Adrenal gland (tissue), 19 donors: ENCODE data around the gene CYBA. TPM values are rescaled to one million over a fixed set of nuclear protein-coding genes. Genes with fewer than 3 reads are reported as not detected.

ENCODE experiments used
- DNase-seq, 7 donors: peaks; one replicate each; pipeline ENCODE4 v3.0.0-alpha.2; 2019 to 2020
- H3K27ac ChIP-seq, 5 donors: fragments of 200-600 bp; sonication (generic) in 4 of 5; 1 replicate in 3 of 5; 2 replicates in 2 of 5; pipeline versions ENCODE4 v1.5.1 to v1.8.0; 2016 to 2020; ENCODE audit warnings: mild to moderate bottlenecking in 1 of 5
- H3K27me3 ChIP-seq: fragments of 200-600 bp; 2 replicates; pipeline ENCODE4 v1.8.0; 2021
- H3K36me3 ChIP-seq, 2 donors: fragments of 200-600 bp; replicated peaks in 1 of 2; 1 replicate in 1 of 2; 2 replicates in 1 of 2; pipeline versions ENCODE4 v1.5.1 to v1.8.0; 2018 to 2022
- H3K4me1 ChIP-seq, 2 donors: fragments of 200-600 bp; replicated peaks in 1 of 2; 1 replicate in 1 of 2; 2 replicates in 1 of 2; pipeline versions ENCODE4 v1.5.1 to v1.8.0; 2018 to 2021
- H3K4me3 ChIP-seq, 4 donors: fragments of 200-600 bp; sonication (generic) in 3 of 4; one replicate each; pipeline ENCODE4 v1.5.1; 2016 to 2018
- H3K9me3 ChIP-seq, 3 donors: fragments of 200-600 bp; sonication (generic) in 1 of 3; replicated peaks in 1 of 3; 1 replicate in 2 of 3; 2 replicates in 1 of 3; pipeline versions ENCODE4 v1.5.1 to v1.8.0; 2016 to 2021
- CTCF ChIP-seq, 6 experiments: fragments of 450-650 bp in 4 of 6; fragments of 200-600 bp in 2 of 6; sonication (generic) in 1 of 6; IDR thresholded peaks; 1 replicate in 5 of 6; 2 replicates in 1 of 6; pipeline versions ENCODE4 v1.5.1 to v1.8.0; 2016 to 2021; ENCODE audit warnings: antibody characterized with exemption in 6 of 6, mild to moderate bottlenecking in 2 of 6, moderate library complexity in 1 of 6
- POLR2A ChIP-seq, 2 donors: fragments of 450-650 bp; IDR thresholded peaks; one replicate each; pipeline ENCODE4 v1.6.1; 2017; ENCODE audit warnings: antibody characterized with exemption in 2 of 2, mild to moderate bottlenecking in 2 of 2, moderate library complexity in 1 of 2
- WGBS, 4 donors: extraction: QIAGEN DNeasy Blood & Tissue Kit in 2 of 4; methylation state at CpG; one replicate each; pipeline versions ENCODE4 v1.1.5 to v1.1.7; 2013 to 2017; 5-methylcytosine and 5-hydroxymethylcytosine counted together
- intact Hi-C, 2 donors: fragments of 100-400 bp; cut with DNase I; formaldehyde crosslinking; loops; one replicate each; pipeline versions ENCODE4 v1.14.1 to v1.15.0; 2022 to 2023
- long read RNA-seq, 10 donors: library from polyadenylated mRNA in 3 of 10; unstranded in 2 of 10; stranded (forward) in 1 of 10; transcript quantifications; one replicate each; pipeline ENCODE4 v2.0.0 and lab custom pipeline, GENCODE V29; 2021 to 2026
- polyA plus RNA-seq, 3 donors: library from polyadenylated mRNA; stranded (reverse); fragments of 200-250 nt in 2 of 3; fragments of 350-450 nt in 1 of 3; fragmentation: Illumina TruSeq in 1 of 3; extraction: RNeasy Lipid Tissue Mini Kit (QIAGEN cat#74804) in 1 of 3; gene quantifications; one replicate each; pipeline ENCODE4 v1.2.3, GENCODE V29; 2013 to 2014
- total RNA-seq, 9 donors: library from RNA; depleted of rRNA in 4 of 9; stranded (reverse); fragments of >200 nt in 4 of 9; fragments of 120-200 nt in 1 of 9; fragmentation: NEBNext Ultra II Directional in 1 of 9; extraction: Animal tissue kit (Norgen Biotek cat#: 25700) in 1 of 9; gene quantifications; one replicate each; pipeline versions ENCODE4 v1.1.0 to v1.2.4, GENCODE V29; 2013 to 2023
- donor health status: healthy with polysubstance abuse.
- donor health status: Bipolar disorder and iron deficiency.
- donor health status: DM: yes; HTN: yes; CAD: no.
- donor health status: DM: no; HTN: no; CAD: no.
- donor health status: DM: no; HTN: no; CAD: no.
- donor health status: DM: yes; HTN: yes; CAD: no.

The CYBA gene
- total RNA-seq, result 100 to 1,000 TPM in 7 of 9 donors, 10 to 100 TPM in 2; 50.5 to 374 (median 136) TPM
- polyA plus RNA-seq, result 100 to 1,000 TPM in 2 of 3 donors, 10 to 100 TPM in 1; 19.6 to 271 (median 258) TPM
- long read RNA-seq, donor 1, transcript CYBA-201 (6 exons, 797 nt), result major isoform, 21 of 22 reads
- long read RNA-seq, donor 1, partial matches to known transcripts, result 0 of 22 reads
- long read RNA-seq, donor 1, other reads (novel, unspliced or antisense), result 0 of 22 reads
- long read RNA-seq, donor 2, transcript CYBA-201 (6 exons, 797 nt), result major isoform, 16 of 16 reads
- long read RNA-seq, donor 2, partial matches to known transcripts, result 0 of 16 reads
- long read RNA-seq, donor 2, other reads (novel, unspliced or antisense), result 0 of 16 reads
- long read RNA-seq, donor 3, transcript CYBA-201 (6 exons, 797 nt), result major isoform, 12 of 13 reads
- long read RNA-seq, donor 3, partial matches to known transcripts, result 0 of 13 reads
- long read RNA-seq, donor 3, other reads (novel, unspliced or antisense), result 0 of 13 reads
- long read RNA-seq, donor 4, transcript CYBA-201 (6 exons, 797 nt), result major isoform, 8 of 10 reads
- long read RNA-seq, donor 4, partial matches to known transcripts, result 1 of 10 reads
- long read RNA-seq, donor 4, other reads (novel, unspliced or antisense), result 1 of 10 reads
- long read RNA-seq, donor 5, transcript CYBA-201 (6 exons, 797 nt), result major isoform, 164 of 178 reads
- long read RNA-seq, donor 5, partial matches to known transcripts, result 3 of 178 reads
- long read RNA-seq, donor 5, other reads (novel, unspliced or antisense), result 11 of 178 reads
- long read RNA-seq, donor 6, transcript CYBA-201 (6 exons, 797 nt), result major isoform, 11 of 13 reads
- long read RNA-seq, donor 6, partial matches to known transcripts, result 1 of 13 reads
- long read RNA-seq, donor 6, other reads (novel, unspliced or antisense), result 0 of 13 reads
- long read RNA-seq, donor 7, transcript CYBA-201 (6 exons, 797 nt), result major isoform, 17 of 18 reads
- long read RNA-seq, donor 7, partial matches to known transcripts, result 0 of 18 reads
- long read RNA-seq, donor 7, other reads (novel, unspliced or antisense), result 0 of 18 reads
- long read RNA-seq, donor 8, transcript CYBA-201 (6 exons, 797 nt), result major isoform, 46 of 54 reads
- long read RNA-seq, donor 8, partial matches to known transcripts, result 6 of 54 reads
- long read RNA-seq, donor 8, other reads (novel, unspliced or antisense), result 0 of 54 reads
- long read RNA-seq, donor 9, transcript CYBA-201 (6 exons, 797 nt), result major isoform, 15 of 16 reads
- long read RNA-seq, donor 9, partial matches to known transcripts, result 0 of 16 reads
- long read RNA-seq, donor 9, other reads (novel, unspliced or antisense), result 0 of 16 reads
- long read RNA-seq, donor 10, transcript CYBA-201 (6 exons, 797 nt), result major isoform, 19 of 19 reads
- long read RNA-seq, donor 10, partial matches to known transcripts, result 0 of 19 reads
- long read RNA-seq, donor 10, other reads (novel, unspliced or antisense), result 0 of 19 reads

- Histone ChIP-seq H3K9me3 (no peaks in the 10 kb centered on the region), H3K4me3 (peak within 1 kb of the TSS in 2 of 4 donors; percentile 30 to 69), H3K36me3 (peaks cover 0 to 12% of the 10 kb centered on the region in 2 donors), H3K27ac (peak within 1 kb of the TSS in 4 of 5 donors; percentile 52 to 90 (median 66)), H3K4me1 (peaks cover 0 to 12% of the 10 kb centered on the region in 2 donors), H3K27me3 (no peaks in the 10 kb centered on the region)
- intact Hi-C loops, result no loop called here
- TF ChIP-seq CTCF (IDR thresholded peaks at IDR 0.05) (no peak), POLR2A (IDR thresholded peaks at IDR 0.05) (peak; percentile 14 to 25)
- DNase-seq, result peak; percentile 57 to 80 (median 60)
- 5 to 11% (median 7%) methylated on average over 4 to 41 of the region's 41 CpGs for WGBS, 4 donors
Measured at GRCh38 chr16:88650749-88651275, at the start of gene CYBA. CYBA (minus strand) TSS chr16:88651053; CDS start chr16:88651013, 40 bp downstream.

- WGBS, 4 donors, result 64 to 69% (median 66%) methylated on average over 10 to 14 of the region's 14 CpGs
- H3K27me3 ChIP-seq, result no peaks in the 10 kb centered on the region
- DNase-seq, result no peak
- peaks cover 21 to 38% of the 10 kb centered on the region in 2 donors for H3K4me1 ChIP-seq
- TF ChIP-seq POLR2A (IDR thresholded peaks at IDR 0.05) (no peak), CTCF (IDR thresholded peaks at IDR 0.05) (no peak)
- intact Hi-C loops, result no loop called here
- H3K27ac ChIP-seq, result peak overlapping the region in 3 of 5 donors; percentile 60 to 77 (median 60)
- no peak overlapping the region for H3K4me3 ChIP-seq
- H3K9me3 ChIP-seq, result no peaks in the 10 kb centered on the region
- H3K36me3 ChIP-seq, result peaks cover 0 to 40% of the 10 kb centered on the region in 2 donors
Measured at GRCh38 chr16:88700322-88700635, 49.4 kb upstream of the CYBA start.

GRCh38 chr16:88699180-88699579, 48.3 kb upstream of the CYBA start:
- intact Hi-C loops, result no loop called here
- Histone ChIP-seq H3K36me3 (peaks cover 0 to 40% of the 10 kb centered on the region in 2 donors), H3K9me3 (no peaks in the 10 kb centered on the region), H3K27ac (no peak overlapping the region), H3K4me1 (peaks cover 16 to 27% of the 10 kb centered on the region in 2 donors), H3K4me3 (no peak overlapping the region), H3K27me3 (no peaks in the 10 kb centered on the region)
- TF ChIP-seq POLR2A (IDR thresholded peaks at IDR 0.05) (no peak), CTCF (IDR thresholded peaks at IDR 0.05) (no peak)
- DNase-seq, result no peak
- 88 to 97% (median 92%) methylated on average over 5 to 16 of the region's 16 CpGs for WGBS, 4 donors
